ENCODE measurements around the gene NANP. TPM values are rescaled to one million over a fixed set of nuclear protein-coding genes. Genes with fewer than 3 reads are reported as not detected.
"Not testable (repeated sequence)": the region's sequence is repeated elsewhere in the genome, so short reads cannot be mapped to it uniquely, and the experiment has no call there.

NANP gene
- total and polyA plus RNA-seq, 2 of the 13 experiments (the other 11 are each of a cell fraction or from before 2014, with no cell fraction given) = 8.9 to 21.5 TPM

GRCh38 chr20:25602914-25603309 lies 20.9 kb downstream of the NANP start (continued):
- TF ChIP-seq ZFP91 (CRISPR knock-in tag; IDR thresholded peaks at IDR 0.05; ENCODE audit: borderline replicate concordance) = peak; percentile 69; the same call in 1 of the 2 replicates
- TF ChIP-seq PAXIP1 (CRISPR knock-in tag; conservative IDR thresholded peaks at IDR 0.05) = peak; percentile 82
- TF ChIP-seq MXD4 (CRISPR knock-in tag; IDR thresholded peaks at IDR 0.05) = peak; percentile 65; the same call in 1 of the 2 replicates
- peak; percentile 91 for TF ChIP-seq ARID5B (CRISPR knock-in tag; IDR thresholded peaks at IDR 0.05)
- TF ChIP-seq ERF (CRISPR knock-in tag; IDR thresholded peaks at IDR 0.05) = peak; percentile 48; the same call in 1 of the 2 replicates
- 0 out of 2 replicates have a peak, but pooled peaks have one; percentile 8 for TF ChIP-seq ZNF33B (CRISPR knock-in tag; IDR thresholded peaks at IDR 0.05)
- 0 out of 2 replicates have a peak, but pooled peaks have one; percentile 12 for TF ChIP-seq ZSCAN21 (CRISPR knock-in tag; IDR thresholded peaks at IDR 0.05; ENCODE audit: borderline replicate concordance)
- TF ChIP-seq LCORL (IDR thresholded peaks at IDR 0.05) = not testable (repeated sequence)
- TF ChIP-seq LCORL (CRISPR knock-in tag; IDR thresholded peaks at IDR 0.05) = peak; percentile 77
- peak; percentile 88 for TF ChIP-seq POGZ (CRISPR knock-in tag; IDR thresholded peaks at IDR 0.05)
- peak; percentile 86 for TF ChIP-seq SAP130 (CRISPR knock-in tag; IDR thresholded peaks at IDR 0.05; ENCODE audit: low read depth)
- TF ChIP-seq THAP11 (CRISPR knock-in tag; IDR thresholded peaks at IDR 0.05) = peak; percentile 61

Measured in HepG2 (cell line).